Fibroblast of skin of abdomen (primary cell): ENCODE data around the gene ASF1B.

Source experiments
- DNase-seq: peaks from one replicate; pipeline ENCODE4 v3.0.0-alpha.2; 2013

The ASF1B gene

GRCh38 chr19:14106840-14107239 lies 29.5 kb downstream of the ASF1B start:
- DNase-seq = no peak

GRCh38 chr19:14105680-14106079 lies 30.7 kb downstream of the ASF1B start:
- no peak for DNase-seq

- no peak for DNase-seq
These were observed 33.1 kb downstream of the ASF1B start for GRCh38 chr19:14103310-14103709.

- no peak for DNase-seq
These were observed 33.6 kb downstream of the ASF1B start for GRCh38 chr19:14102756-14103155.

- DNase-seq = no peak
These were observed 34.2 kb downstream of the ASF1B start for GRCh38 chr19:14102102-14102696.

- DNase-seq = no peak
These were observed 35.3 kb downstream of the ASF1B start for GRCh38 chr19:14101003-14101545.

GRCh38 chr19:14097532-14098151 lies 38.7 kb downstream of the ASF1B start:
- DNase-seq = no peak

GRCh38 chr19:14096272-14096992 lies 40.0 kb downstream of the ASF1B start:
- DNase-seq = no peak

- DNase-seq = no peak
These were observed 41.5 kb downstream of the ASF1B start for GRCh38 chr19:14094854-14095253.

- no peak for DNase-seq
These were observed 43.1 kb downstream of the ASF1B start for GRCh38 chr19:14093117-14093823.

GRCh38 chr19:14091813-14092462 lies 44.5 kb downstream of the ASF1B start:
- DNase-seq = no peak

- peak; percentile 63 for DNase-seq
These were observed 45.1 kb downstream of the ASF1B start for GRCh38 chr19:14091081-14091812.

- peak; percentile 95 for DNase-seq
These were observed 45.8 kb downstream of the ASF1B start, which contains the start of gene SAMD1 for GRCh38 chr19:14090509-14091080. Gene SAMD1 (minus strand): TSS chr19:14090751.

GRCh38 chr19:14089662-14090508 lies 46.5 kb downstream of the ASF1B start:
- peak; percentile 65 for DNase-seq

- no peak for DNase-seq
These were observed 47.1 kb downstream of the ASF1B start for GRCh38 chr19:14089412-14089661.

GRCh38 chr19:14088634-14089411 lies 47.6 kb downstream of the ASF1B start:
- DNase-seq = no peak

GRCh38 chr19:14086098-14086497 lies 50.3 kb downstream of the ASF1B start:
- DNase-seq = no peak

GRCh38 chr19:14085309-14085995 lies 50.9 kb downstream of the ASF1B start, which contains the start of gene C19orf67:
Gene C19orf67 (minus strand): TSS chr19:14085783. CDS start chr19:14085627, 156 bp downstream.
- DNase-seq = no peak

- DNase-seq = no peak
These were observed 53.8 kb downstream of the ASF1B start for GRCh38 chr19:14082675-14082960.
